Fibroblast of peridontal ligament (primary cell): Measurements from ENCODE around the gene LYSMD4.
"Not testable (repeated sequence)": the region's sequence is repeated elsewhere in the genome, so short reads cannot be mapped to it uniquely, and the experiment has no call there.

Experiments
- DNase-seq: peaks from one replicate; pipeline ENCODE4 v3.0.0-alpha.2; 2010; ENCODE audit errors: extremely low read depth

LYSMD4 gene

GRCh38 chr15:99733268-99734039 is at the start of gene LYSMD4:
TSS of gene LYSMD4 (minus strand) at chr15:99733437. CDS start at chr15:99731999, 1,438 bp downstream.
- DNase-seq: peak; percentile 86

GRCh38 chr15:99782029-99782428 is 48.8 kb upstream of the LYSMD4 start:
- not testable (repeated sequence) for DNase-seq

- DNase-seq: no peak
Observed at GRCh38 chr15:99777144-99777543, 43.9 kb upstream of the LYSMD4 start.

GRCh38 chr15:99764522-99764921 is 31.3 kb upstream of the LYSMD4 start:
- no peak for DNase-seq

- DNase-seq: no peak
Observed at GRCh38 chr15:99763827-99764226, 30.6 kb upstream of the LYSMD4 start.

GRCh38 chr15:99762288-99762687 is 29.1 kb upstream of the LYSMD4 start:
- no peak for DNase-seq

GRCh38 chr15:99755692-99756409 is 22.6 kb upstream of the LYSMD4 start:
- DNase-seq: peak; percentile 78

GRCh38 chr15:99753066-99753465 is 19.8 kb upstream of the LYSMD4 start:
- DNase-seq: no peak

- DNase-seq: no peak
Observed at GRCh38 chr15:99752556-99752955, 19.3 kb upstream of the LYSMD4 start.

- DNase-seq: not testable (repeated sequence)
Observed at GRCh38 chr15:99750326-99750725, 17.1 kb upstream of the LYSMD4 start.

GRCh38 chr15:99749386-99749785 is 16.1 kb upstream of the LYSMD4 start:
- no peak for DNase-seq

GRCh38 chr15:99745370-99746086 is 12.3 kb upstream of the LYSMD4 start:
- no peak for DNase-seq

GRCh38 chr15:99744142-99744541 is 10.9 kb upstream of the LYSMD4 start:
- no peak for DNase-seq

GRCh38 chr15:99741835-99742234 is 8.6 kb upstream of the LYSMD4 start:
- no peak for DNase-seq

- DNase-seq: no peak
Observed at GRCh38 chr15:99738021-99738847, 5.0 kb upstream of the LYSMD4 start.

- no peak for DNase-seq
Observed at GRCh38 chr15:99736702-99737101, 3.5 kb upstream of the LYSMD4 start.

GRCh38 chr15:99735868-99736267 is 2.6 kb upstream of the LYSMD4 start:
- no peak for DNase-seq

- no peak for DNase-seq
Observed at GRCh38 chr15:99734575-99734974, 1.3 kb upstream of the LYSMD4 start.

GRCh38 chr15:99734040-99734291 is 729 bp upstream of the LYSMD4 start:
- DNase-seq: not testable (repeated sequence)

GRCh38 chr15:99732751-99733267 is 428 bp downstream of the LYSMD4 start:
- DNase-seq: no peak

- DNase-seq: peak; percentile 55
Observed at GRCh38 chr15:99732124-99732750, 1.0 kb downstream of the LYSMD4 start.
